ENCODE results near the gene OTULINL.

DNA sequence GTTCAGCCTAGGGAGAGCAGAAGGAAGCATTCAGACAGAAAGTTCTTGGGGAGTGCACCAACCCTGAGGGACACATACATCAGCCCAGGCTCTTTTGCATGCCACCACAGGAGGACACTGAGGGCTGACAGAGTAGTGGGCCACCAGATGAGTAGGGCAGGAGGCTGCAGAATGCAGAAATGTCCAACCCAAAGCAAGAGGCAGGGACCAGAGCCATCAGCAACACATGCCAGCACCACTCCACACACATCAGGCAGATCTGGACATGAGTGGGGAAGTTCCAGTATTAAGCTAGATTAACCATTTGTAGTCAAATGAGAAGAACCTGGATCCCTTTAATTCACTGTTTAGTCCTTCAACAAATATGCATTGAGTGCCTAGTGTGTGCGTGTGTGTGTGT lies 35.7 kb upstream of the OTULINL start:
- TF ChIP-seq, protein P1, sequence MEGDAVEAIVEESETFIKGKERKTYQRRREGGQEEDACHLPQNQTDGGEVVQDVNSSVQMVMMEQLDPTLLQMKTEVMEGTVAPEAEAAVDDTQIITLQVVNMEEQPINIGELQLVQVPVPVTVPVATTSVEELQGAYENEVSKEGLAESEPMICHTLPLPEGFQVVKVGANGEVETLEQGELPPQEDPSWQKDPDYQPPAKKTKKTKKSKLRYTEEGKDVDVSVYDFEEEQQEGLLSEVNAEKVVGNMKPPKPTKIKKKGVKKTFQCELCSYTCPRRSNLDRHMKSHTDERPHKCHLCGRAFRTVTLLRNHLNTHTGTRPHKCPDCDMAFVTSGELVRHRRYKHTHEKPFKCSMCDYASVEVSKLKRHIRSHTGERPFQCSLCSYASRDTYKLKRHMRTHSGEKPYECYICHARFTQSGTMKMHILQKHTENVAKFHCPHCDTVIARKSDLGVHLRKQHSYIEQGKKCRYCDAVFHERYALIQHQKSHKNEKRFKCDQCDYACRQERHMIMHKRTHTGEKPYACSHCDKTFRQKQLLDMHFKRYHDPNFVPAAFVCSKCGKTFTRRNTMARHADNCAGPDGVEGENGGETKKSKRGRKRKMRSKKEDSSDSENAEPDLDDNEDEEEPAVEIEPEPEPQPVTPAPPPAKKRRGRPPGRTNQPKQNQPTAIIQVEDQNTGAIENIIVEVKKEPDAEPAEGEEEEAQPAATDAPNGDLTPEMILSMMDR (conservative IDR thresholded peaks at IDR 0.05 in 1 of 2, IDR thresholded peaks at IDR 0.05 in 1 of 2; ENCODE audit: extremely low read depth in 1 of 2, insufficient read depth in 1 of 2, low read depth in 1 of 2, low read length in 2 of 2) = no peak
- no peak for TF ChIP-seq EZH2 (IDR thresholded peaks at IDR 0.05; ENCODE audit: borderline replicate concordance, low read length)

All from mammary epithelial cell (primary cell).